NCI-H2227 treated with DMSO at 0.1 percent for 48 hours (cell line): ENCODE results near the gene TMC2.
"Not testable (repeated sequence)": the region's sequence is repeated elsewhere in the genome, so short reads cannot be mapped to it uniquely, and the experiment has no call there.

Experiments used
- DNase-seq: peaks from one replicate; lab custom pipeline; 2025; lab: John Stamatoyannopoulos, UW

TMC2 gene, protein sequence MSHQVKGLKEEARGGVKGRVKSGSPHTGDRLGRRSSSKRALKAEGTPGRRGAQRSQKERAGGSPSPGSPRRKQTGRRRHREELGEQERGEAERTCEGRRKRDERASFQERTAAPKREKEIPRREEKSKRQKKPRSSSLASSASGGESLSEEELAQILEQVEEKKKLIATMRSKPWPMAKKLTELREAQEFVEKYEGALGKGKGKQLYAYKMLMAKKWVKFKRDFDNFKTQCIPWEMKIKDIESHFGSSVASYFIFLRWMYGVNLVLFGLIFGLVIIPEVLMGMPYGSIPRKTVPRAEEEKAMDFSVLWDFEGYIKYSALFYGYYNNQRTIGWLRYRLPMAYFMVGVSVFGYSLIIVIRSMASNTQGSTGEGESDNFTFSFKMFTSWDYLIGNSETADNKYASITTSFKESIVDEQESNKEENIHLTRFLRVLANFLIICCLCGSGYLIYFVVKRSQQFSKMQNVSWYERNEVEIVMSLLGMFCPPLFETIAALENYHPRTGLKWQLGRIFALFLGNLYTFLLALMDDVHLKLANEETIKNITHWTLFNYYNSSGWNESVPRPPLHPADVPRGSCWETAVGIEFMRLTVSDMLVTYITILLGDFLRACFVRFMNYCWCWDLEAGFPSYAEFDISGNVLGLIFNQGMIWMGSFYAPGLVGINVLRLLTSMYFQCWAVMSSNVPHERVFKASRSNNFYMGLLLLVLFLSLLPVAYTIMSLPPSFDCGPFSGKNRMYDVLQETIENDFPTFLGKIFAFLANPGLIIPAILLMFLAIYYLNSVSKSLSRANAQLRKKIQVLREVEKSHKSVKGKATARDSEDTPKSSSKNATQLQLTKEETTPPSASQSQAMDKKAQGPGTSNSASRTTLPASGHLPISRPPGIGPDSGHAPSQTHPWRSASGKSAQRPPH

GRCh38 chr20:2536560-2536986, at the start of gene TMC2:
TSS of gene TMC2 (plus strand) at chr20:2536573. CDS start at chr20:2536622, 49 bp downstream.
- DNase-seq: no peak

- DNase-seq: not testable (repeated sequence)
These were observed 33.5 kb upstream of the TMC2 start for GRCh38 chr20:2502808-2503384.

- DNase-seq: not testable (repeated sequence)
These were observed 31.6 kb upstream of the TMC2 start for GRCh38 chr20:2504803-2505202.

GRCh38 chr20:2506426-2506825, 29.9 kb upstream of the TMC2 start:
- DNase-seq: not testable (repeated sequence)

- DNase-seq: no peak
These were observed 28.9 kb upstream of the TMC2 start for GRCh38 chr20:2507464-2507863.

DNA sequence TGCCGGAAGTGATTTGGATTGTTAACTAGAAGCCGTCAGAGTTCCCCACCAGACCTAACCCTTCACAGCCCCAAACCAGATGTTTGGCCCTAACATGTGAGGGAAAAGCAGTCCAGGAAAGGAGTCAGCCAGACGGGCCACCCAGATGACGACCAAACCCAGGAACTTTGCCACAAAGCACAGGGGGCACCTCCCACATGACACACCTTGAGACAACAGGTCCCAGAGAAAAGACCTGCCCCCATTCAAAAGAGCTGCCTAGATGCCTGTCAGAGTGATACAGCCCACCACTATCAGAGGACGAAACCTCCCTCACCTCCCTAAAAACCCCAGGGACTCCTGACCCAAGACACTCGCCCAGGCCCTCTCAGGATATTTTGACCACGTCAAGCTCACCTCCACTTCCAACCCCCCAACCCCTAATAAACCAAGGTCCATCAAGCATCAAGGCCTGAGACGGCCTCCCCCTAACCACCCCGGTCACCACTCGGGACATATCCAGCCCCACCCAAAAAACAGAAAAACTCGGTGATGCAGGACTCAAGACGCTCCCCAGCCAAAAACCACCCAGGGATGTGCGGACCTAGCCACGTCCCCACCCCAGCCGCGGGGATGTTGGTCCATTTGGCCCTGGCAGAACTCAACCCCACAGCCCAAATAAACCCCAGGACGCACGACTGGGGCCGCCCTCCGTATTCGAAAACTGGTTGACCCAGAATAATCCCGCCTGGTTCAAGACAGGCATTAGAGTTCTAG, 28.3 kb upstream of the TMC2 start:
- no peak for DNase-seq

- peak; percentile 84 for DNase-seq
These were observed 27.5 kb upstream of the TMC2 start, which contains the start of gene ZNF343 for GRCh38 chr20:2508631-2509467. TSS of gene ZNF343 (minus strand) at chr20:2508915. CDS start at chr20:2493895, 15,020 bp downstream.

DNA sequence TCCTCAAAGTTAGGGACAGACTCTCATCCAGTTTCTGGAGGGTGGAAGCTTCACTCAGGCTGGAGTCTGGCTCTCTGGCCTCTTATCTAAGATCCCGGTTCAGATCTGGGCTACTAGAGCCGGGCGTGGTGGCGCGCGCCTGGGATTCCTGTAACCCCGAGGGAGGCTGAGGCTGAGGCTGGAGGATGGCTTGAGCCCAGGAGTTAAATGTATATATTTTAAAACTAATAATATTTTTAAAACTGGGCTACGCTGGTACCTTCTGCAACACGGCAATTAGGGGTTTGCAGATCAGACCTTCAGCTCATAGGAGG, 26.9 kb upstream of the TMC2 start:
- DNase-seq: no peak

DNA sequence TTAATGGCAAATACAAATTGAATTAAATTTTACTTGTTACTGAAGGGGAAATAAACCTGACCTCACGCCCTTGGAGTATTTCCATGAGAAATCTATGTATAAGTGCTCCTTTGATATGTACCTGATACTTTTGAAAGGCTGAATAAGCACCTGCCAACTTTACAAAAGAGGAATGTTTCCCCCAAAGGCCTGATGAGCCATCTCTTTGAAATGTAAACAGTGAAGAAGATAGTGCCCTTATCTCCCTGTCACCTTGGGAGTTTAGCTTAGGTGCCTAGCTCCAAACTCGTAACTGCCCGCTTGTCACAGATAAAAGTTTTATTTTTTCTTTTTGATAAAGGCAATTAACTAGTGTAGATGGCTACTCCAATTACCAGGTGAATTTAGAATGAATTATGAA, 26.6 kb upstream of the TMC2 start:
- no peak for DNase-seq

DNA sequence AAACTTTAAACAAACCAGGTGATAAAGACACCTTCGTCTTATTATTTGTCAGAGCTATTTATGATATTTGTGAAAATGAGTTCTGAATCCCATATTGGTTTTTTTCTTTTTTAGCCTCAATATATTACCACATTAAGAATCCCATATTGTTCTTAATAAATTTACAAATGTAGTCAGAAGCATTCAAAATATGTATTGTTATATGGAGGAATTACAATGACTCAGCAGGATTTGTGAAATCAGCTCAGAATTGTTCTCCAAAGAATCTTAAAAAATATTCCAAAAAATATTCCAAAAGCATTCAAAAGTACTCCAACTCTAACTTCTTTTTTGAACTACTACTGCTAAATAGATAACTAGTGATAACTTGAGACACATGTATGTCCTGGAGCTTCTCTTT, 21.2 kb upstream of the TMC2 start:
- no peak for DNase-seq

DNA sequence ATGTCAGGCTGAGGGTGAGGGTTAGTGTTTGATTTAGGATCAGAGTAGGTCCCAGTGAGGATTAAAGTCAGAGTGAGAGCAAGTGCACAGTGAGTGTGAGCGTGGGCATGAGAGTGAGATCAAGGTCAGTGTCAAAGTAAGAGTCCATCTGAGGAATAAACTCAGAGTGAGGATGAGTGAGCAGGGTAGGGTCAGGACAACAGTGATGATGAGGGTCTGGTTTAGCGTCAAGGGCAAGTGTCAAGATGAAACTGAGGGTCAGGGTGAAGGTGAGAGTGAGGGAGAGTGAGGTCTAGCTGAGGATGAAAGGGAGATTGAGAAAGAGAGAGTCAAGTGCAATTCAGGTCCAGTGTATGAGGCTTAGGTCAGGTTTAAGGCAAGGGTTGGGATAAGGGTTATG, 20.0 kb upstream of the TMC2 start:
- DNase-seq: no peak

DNA sequence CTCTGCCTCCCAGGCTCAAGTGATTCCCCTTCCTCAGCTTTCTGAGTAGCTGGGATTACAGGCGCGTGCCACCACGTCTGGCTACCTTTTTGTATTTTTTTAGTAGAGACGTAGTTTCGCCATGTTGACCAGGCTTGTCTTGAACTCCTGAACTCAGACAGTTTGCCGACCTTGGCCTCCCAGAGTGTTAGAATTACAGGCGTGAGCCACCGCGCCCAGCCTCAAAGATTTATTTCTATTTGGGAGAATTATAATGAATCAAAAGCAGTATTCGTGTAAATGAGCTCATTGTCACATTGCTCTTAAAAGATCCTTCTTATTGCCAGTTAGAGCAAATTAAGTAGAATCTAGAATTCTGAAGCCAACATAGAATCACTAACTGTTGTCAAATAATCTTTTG, 18.3 kb upstream of the TMC2 start:
- no peak for DNase-seq

- DNase-seq: no peak
These were observed 17.8 kb upstream of the TMC2 start for GRCh38 chr20:2518558-2518957.

DNA sequence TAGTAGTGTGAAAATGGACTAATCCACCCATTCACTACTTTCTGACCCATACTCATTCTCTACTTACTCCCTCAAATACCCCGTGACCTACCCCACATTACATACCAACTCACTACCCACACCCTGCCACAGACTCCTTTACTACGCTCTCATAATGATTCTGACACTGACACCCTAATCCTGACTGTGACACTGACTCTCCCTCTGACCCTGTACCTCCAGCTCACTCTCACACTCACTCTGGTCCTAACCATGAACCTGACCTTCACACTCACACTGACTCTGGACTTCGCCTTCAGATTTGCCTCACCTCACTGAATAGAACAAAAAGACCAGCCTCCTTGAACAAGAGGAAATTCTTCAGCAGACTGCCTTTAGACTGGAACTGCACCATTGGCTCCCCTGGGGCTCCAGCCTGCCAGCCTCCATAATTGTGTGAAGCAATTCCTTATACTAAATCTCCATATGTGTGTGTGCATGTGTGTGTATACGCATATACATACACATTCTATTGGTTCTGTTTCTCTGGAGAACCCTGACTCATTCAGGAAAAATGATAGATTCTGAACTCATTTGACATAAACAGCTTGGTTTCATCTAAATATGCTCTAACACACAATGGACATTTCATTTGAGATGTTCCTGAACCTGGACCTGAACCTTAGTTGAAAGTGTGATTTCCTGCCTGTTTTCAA, 17.1 kb upstream of the TMC2 start:
- no peak for DNase-seq

DNA sequence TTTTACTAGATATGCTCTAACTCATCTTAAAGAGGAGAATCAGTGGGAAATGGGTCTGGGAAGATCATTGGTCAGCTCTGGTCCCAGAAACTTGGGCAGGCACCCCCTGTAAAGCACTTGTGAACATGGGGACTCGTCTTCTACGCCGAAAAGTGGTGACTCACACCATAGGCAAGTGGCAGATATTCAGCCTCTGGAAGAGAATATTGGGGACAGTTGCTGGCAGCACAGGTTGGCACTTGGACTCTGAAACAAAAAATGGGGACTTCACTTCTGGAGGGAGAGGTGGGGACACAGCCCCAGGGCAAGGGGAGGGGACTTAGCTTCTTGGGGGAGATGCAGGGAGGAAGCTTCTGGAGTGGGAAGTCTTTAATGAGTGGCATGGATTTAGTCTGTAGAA, 15.8 kb upstream of the TMC2 start:
- no peak for DNase-seq

GRCh38 chr20:2521369-2522305, 14.7 kb upstream of the TMC2 start:
- DNase-seq: peak; percentile 31

DNA sequence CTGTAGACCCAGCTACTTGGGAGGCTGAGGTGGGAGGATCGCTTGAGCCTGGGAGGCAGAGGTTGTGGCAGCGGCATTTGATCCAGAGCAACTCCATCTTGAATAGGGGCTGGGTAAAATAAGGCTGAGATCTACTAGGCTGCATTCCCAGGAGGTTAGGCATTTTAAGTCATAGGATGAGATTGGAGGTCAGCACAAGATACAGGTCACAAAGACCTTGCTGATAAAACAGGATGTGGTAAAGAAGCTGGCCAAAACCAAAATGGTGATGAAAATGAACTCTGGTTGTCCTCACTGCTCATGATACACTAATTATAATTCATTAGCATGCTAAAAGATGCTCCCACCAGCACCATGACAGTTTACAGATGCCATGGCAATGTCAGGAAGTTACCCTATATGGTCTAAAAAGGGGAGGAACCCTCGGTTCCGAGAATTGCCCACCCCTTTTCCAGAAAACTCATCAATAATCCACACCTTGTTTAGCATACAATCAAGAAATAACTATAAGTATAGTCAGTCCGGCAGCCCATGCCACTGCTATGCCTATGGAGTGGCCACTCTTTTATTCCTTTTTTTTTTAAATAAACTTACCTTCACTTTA, 13.4 kb upstream of the TMC2 start:
- not testable (repeated sequence) for DNase-seq

DNA sequence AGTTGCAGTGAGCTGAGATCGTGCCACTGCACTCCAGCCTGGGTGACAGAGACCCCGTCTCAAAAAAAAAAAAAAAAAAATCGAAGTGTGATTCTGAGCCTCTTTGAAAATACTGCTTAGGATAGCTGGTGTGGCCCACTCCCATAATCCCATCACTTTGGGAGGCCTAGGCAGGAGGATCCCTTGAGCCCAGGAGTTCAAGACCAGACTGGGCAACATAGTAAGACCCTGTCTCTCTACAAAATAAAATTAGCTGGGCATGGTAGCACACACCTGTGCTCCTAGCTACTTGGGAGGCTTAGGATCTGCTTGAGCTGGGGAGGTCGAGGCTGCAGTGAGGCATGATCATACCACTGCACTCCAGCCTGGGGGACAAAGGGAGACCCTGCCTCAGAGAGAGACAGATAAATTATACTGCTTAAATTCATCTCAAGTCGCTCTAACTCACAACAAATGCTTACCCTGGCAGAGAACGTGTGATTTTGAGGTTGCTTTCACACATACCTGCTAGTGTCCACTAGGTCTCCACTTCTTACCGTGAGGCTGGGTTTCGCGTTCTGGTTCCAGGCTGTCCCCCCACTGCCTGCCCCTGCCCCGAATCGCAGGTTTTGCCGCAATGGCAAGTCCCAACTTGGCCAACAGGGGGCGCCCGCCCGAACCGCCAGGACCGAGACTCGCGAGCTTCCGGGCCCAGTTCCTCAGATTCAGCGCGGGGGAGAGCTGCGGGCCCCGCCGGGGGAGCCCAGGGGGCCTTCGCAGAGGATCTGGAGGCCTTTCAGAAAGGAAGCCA, 12.3 kb upstream of the TMC2 start:
- peak; percentile 82 for DNase-seq
